ENCODE measurements around the gene PARP9. TPM values are rescaled to one million over a fixed set of nuclear protein-coding genes. Genes with fewer than 3 reads are reported as not detected.

The PARP9 gene
- total RNA-seq, 4 donors from 2014 or later, result 19.0 to 84.0 (median 26.1) TPM

GRCh38 chr3:122530164-122530563 is 33.9 kb downstream of the PARP9 start:
- ATAC-seq (ENCODE audit: low FRiP score) (no peak), DNase-seq (ENCODE audit: low spot score) (no peak)
- TF ChIP-seq CTCF (IDR thresholded peaks at IDR 0.05), result no peak

GRCh38 chr3:122523317-122523716 is 40.8 kb downstream of the PARP9 start:
- no peak for TF ChIP-seq CTCF (IDR thresholded peaks at IDR 0.05)

DNA sequence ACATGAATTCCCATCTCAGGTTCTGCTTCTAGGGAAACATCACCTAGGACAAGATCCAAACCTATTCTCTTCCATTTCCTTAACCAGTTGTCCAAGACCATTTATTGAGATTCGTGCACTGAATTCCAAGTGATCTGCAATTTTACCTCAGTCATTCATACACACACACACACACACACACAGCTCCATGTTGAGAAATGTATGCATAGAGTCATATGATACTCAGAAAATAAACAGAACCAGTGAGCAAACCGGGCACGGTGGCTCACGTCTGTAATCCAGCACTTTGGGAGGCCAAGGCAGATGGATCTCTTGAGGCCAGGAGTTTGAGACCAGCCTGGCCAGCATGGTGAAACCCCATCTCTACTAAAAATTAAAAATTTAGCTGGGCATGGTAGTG is 43.2 kb downstream of the PARP9 start:
- TF ChIP-seq CTCF (IDR thresholded peaks at IDR 0.05), result no peak
- no peak for DNase-seq (ENCODE audit: low spot score)
- no peak for ATAC-seq (ENCODE audit: low FRiP score)

More at GRCh38 chr3:122523317-122523716, 40.8 kb downstream of the PARP9 start:
- ATAC-seq (ENCODE audit: low FRiP score) (no peak), DNase-seq (ENCODE audit: low spot score) (no peak)

- DNase-seq (ENCODE audit: low spot score) (no peak), ATAC-seq (ENCODE audit: low FRiP score) (no peak)
- TF ChIP-seq CTCF (IDR thresholded peaks at IDR 0.05), result no peak
Observed at GRCh38 chr3:122519693-122520092, 44.4 kb downstream of the PARP9 start.

DNA sequence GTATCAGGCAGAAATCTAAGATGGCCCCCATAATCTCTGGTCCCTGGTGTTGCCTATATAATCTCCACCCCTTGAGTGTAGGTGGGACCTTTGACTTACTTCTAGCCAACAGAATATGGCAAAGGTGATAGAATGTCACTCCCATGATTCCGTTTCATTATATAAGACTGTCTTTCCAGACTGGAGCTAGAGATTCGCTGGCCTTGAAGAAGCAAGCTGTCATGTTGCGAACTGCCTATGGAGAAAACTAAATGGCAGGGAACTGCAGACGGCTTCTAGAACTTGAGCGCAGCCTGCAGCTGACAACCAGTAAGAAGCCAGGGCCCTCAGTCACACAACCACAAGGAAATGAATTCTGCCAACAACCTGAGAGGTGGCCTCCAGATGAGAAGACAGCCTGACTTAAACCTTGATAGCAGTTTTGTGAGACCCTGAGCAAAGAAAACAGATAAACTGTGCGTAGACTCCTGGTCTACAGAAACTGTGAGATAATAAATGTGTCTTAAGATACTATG is 47.2 kb downstream of the PARP9 start:
- DNase-seq (ENCODE audit: low spot score) (no peak), ATAC-seq (ENCODE audit: low FRiP score) (no peak)
- TF ChIP-seq CTCF (IDR thresholded peaks at IDR 0.05), result no peak

DNA sequence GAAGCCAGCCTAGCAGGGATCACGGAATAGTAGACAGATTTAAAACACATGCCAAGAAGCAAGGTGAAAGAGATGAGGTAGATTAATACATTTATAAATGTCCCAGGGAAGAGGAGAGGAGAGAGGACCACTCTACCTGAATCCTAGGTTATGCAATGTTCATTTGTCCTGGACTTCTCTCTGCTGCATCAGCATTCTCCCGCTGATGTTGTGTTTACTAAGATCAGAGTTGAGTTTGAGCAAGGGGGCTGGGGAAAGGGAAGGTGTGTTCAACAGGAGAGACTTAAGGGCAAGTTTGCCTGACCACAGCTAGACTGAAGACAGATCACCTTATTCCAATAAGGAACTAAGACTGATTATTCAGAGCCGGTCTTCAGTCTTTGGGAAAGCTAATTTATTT is 48.2 kb downstream of the PARP9 start:
- ATAC-seq (ENCODE audit: low FRiP score), result no peak

More for the DNA sequence above, 48.2 kb downstream of the PARP9 start:
- no peak for DNase-seq (ENCODE audit: low spot score)
- TF ChIP-seq CTCF (IDR thresholded peaks at IDR 0.05), result no peak

Data from omental fat pad (tissue), 4 donors.